ENCODE results near the gene SSR2. TPM values are rescaled to one million over a fixed set of nuclear protein-coding genes. Genes with fewer than 3 reads are reported as not detected.

Gene SSR2
- total RNA-seq, 4 donors from 2014 or later: 172 to 236 (median 212) TPM

GRCh38 chr1:155984341-155984740 lies 36.4 kb downstream of the SSR2 start:
- WGBS, 2 donors: 78 to 79% methylated on average over 7 of the region's 7 CpGs
- Histone ChIP-seq H3K4me1 (peaks cover 0 to 64% (median 52%) of the 10 kb centered on the region in 4 donors), H3K27me3 (no peaks in the 10 kb centered on the region), H3K36me3 (no peaks in the 10 kb centered on the region), H3K27ac (peak overlapping the region in 3 of 4 donors; percentile 90 to 97 (median 95)), H3K9me3 (no peaks in the 10 kb centered on the region), H3K4me3 (no peak overlapping the region)
- TF ChIP-seq CTCF (IDR thresholded peaks at IDR 0.05): no peak
- TF ChIP-seq POLR2A (IDR thresholded peaks at IDR 0.05): no peak
- TF ChIP-seq EP300 (IDR thresholded peaks at IDR 0.05): no peak
- no peak for DNase-seq (ENCODE audit: low spot score in 2 of 2)

GRCh38 chr1:155983191-155984024 lies 37.3 kb downstream of the SSR2 start:
- TF ChIP-seq POLR2A (IDR thresholded peaks at IDR 0.05) (no peak), EP300 (IDR thresholded peaks at IDR 0.05) (peak in 1 of 2 donors; percentile 51), CTCF (IDR thresholded peaks at IDR 0.05) (no peak)
- Histone ChIP-seq H3K4me3 (peak overlapping the region in 2 of 4 donors; percentile 1 to 24), H3K27ac (peak overlapping the region; percentile 56 to 97 (median 92)), H3K4me1 (peaks cover 0 to 62% (median 54%) of the 10 kb centered on the region in 4 donors), H3K9me3 (no peaks in the 10 kb centered on the region), H3K36me3 (no peaks in the 10 kb centered on the region), H3K27me3 (no peaks in the 10 kb centered on the region)
- WGBS, 2 donors: 19 to 28% methylated on average over 4 of the region's 4 CpGs
- DNase-seq (ENCODE audit: low spot score in 2 of 2): peak; percentile 66 to 68

- Histone ChIP-seq H3K9me3 (no peaks in the 10 kb centered on the region), H3K4me3 (peak overlapping the region in 2 of 4 donors; percentile 15 to 24), H3K36me3 (no peaks in the 10 kb centered on the region), H3K4me1 (peaks cover 0 to 66% (median 54%) of the 10 kb centered on the region in 4 donors), H3K27ac (peak overlapping the region; percentile 90 to 97 (median 94)), H3K27me3 (no peaks in the 10 kb centered on the region)
- no peak for TF ChIP-seq EP300 (IDR thresholded peaks at IDR 0.05)
- no peak for TF ChIP-seq CTCF (IDR thresholded peaks at IDR 0.05)
- TF ChIP-seq POLR2A (IDR thresholded peaks at IDR 0.05): no peak
- 35 to 53% methylated on average over 7 of the region's 7 CpGs for WGBS, 2 donors
- DNase-seq (ENCODE audit: low spot score in 2 of 2): no peak
These were observed 38.6 kb downstream of the SSR2 start for GRCh38 chr1:155982106-155982505.

GRCh38 chr1:155981266-155982088 lies 39.3 kb downstream of the SSR2 start:
- no peaks in the 10 kb centered on the region for H3K36me3 ChIP-seq
- H3K27me3 ChIP-seq: no peaks in the 10 kb centered on the region
- no peak for DNase-seq (ENCODE audit: low spot score in 2 of 2)
- no peaks in the 10 kb centered on the region for H3K9me3 ChIP-seq
- WGBS, 2 donors: 47 to 49% methylated on average over 6 of the region's 6 CpGs
- peak overlapping the region; percentile 90 to 97 (median 94) for H3K27ac ChIP-seq
- H3K4me3 ChIP-seq: peak overlapping the region in 2 of 4 donors; percentile 15 to 24
- TF ChIP-seq EP300 (IDR thresholded peaks at IDR 0.05) (peak in 1 of 2 donors; percentile 21), POLR2A (IDR thresholded peaks at IDR 0.05) (no peak)
- peaks cover 0 to 73% (median 55%) of the 10 kb centered on the region in 4 donors for H3K4me1 ChIP-seq

- no peak for TF ChIP-seq CTCF (IDR thresholded peaks at IDR 0.05)
- TF ChIP-seq POLR2A (IDR thresholded peaks at IDR 0.05): no peak
- no peak for TF ChIP-seq EP300 (IDR thresholded peaks at IDR 0.05)
- Histone ChIP-seq H3K27me3 (no peaks in the 10 kb centered on the region), H3K4me1 (peaks cover 0 to 89% (median 68%) of the 10 kb centered on the region in 4 donors), H3K27ac (peak overlapping the region; percentile 90 to 97 (median 94)), H3K36me3 (no peaks in the 10 kb centered on the region), H3K4me3 (peak overlapping the region; percentile 70 to 88 (median 80)), H3K9me3 (no peaks in the 10 kb centered on the region)
- 20 to 23% methylated on average over 4 of the region's 4 CpGs for WGBS, 2 donors
- DNase-seq (ENCODE audit: low spot score in 2 of 2): no peak
These were observed 41.0 kb downstream of the SSR2 start for GRCh38 chr1:155979597-155980343.
